Measurements from ENCODE around the gene AHI1.

Gene AHI1

DNA sequence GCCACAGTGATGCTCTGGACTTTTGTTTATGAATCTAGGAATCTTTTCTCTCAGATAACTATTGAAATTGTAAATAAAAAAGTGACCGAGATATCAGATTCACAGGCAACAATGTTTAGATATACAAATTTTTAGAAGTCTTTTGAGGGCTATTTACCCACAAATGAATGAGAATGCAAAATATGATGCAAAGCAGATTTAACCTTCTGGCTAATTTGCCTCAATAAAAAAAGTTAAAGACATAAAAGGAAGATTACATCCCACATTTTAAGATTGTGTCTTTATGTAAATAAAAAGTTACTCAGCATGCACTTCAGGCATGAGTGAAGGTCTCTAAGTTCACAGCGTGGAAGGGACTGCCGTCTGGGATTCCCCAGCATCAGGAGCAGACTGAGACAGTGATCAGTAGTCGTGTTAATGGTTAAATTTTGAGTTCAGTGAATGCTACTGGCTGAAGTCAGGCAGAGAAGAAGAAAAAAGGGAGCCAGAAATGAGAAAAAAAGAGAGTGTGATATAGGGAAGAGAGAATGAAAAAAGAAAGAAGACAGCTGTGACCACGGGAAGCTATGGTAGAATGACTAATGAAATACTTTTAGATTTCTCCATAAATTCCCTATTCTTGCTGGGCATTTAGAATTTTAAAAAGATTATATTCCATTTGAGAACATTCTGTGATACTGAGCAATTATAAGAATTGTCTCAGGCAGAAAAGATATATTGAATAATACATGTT is 222.8 kb downstream of the AHI1 start:
- H3K4me3 ChIP-seq (ENCODE audit: low read depth in 1 of 2, low read length in 1 of 2): no peak overlapping the region
- no peak overlapping the region for H3K27ac ChIP-seq
- H3K27me3 ChIP-seq: no peaks in the 10 kb centered on the region
- H3K4me1 ChIP-seq (ENCODE audit: control insufficient read depth in 1 of 2, insufficient read depth in 1 of 2, low read depth in 1 of 2, low read length in 1 of 2): peaks cover 13 to 24% of the 10 kb centered on the region in 2 experiments
- H3K36me3 ChIP-seq: no peaks in the 10 kb centered on the region
- TF ChIP-seq, protein P1, sequence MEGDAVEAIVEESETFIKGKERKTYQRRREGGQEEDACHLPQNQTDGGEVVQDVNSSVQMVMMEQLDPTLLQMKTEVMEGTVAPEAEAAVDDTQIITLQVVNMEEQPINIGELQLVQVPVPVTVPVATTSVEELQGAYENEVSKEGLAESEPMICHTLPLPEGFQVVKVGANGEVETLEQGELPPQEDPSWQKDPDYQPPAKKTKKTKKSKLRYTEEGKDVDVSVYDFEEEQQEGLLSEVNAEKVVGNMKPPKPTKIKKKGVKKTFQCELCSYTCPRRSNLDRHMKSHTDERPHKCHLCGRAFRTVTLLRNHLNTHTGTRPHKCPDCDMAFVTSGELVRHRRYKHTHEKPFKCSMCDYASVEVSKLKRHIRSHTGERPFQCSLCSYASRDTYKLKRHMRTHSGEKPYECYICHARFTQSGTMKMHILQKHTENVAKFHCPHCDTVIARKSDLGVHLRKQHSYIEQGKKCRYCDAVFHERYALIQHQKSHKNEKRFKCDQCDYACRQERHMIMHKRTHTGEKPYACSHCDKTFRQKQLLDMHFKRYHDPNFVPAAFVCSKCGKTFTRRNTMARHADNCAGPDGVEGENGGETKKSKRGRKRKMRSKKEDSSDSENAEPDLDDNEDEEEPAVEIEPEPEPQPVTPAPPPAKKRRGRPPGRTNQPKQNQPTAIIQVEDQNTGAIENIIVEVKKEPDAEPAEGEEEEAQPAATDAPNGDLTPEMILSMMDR (IDR thresholded peaks at IDR 0.05): no peak
- no peaks in the 10 kb centered on the region for H3K9me3 ChIP-seq

- Histone ChIP-seq H3K4me1 (ENCODE audit: control insufficient read depth in 1 of 2, insufficient read depth in 1 of 2, low read depth in 1 of 2, low read length in 1 of 2) (peaks cover 13 to 24% of the 10 kb centered on the region in 2 experiments), H3K36me3 (no peaks in the 10 kb centered on the region), H3K4me3 (ENCODE audit: low read depth in 1 of 2, low read length in 1 of 2) (no peak overlapping the region), H3K27ac (no peak overlapping the region), H3K9me3 (no peaks in the 10 kb centered on the region), H3K27me3 (no peaks in the 10 kb centered on the region)
- TF ChIP-seq, protein P1 (IDR thresholded peaks at IDR 0.05): no peak
These were observed 225.9 kb downstream of the AHI1 start for GRCh38 chr6:135271626-135272025.

DNA sequence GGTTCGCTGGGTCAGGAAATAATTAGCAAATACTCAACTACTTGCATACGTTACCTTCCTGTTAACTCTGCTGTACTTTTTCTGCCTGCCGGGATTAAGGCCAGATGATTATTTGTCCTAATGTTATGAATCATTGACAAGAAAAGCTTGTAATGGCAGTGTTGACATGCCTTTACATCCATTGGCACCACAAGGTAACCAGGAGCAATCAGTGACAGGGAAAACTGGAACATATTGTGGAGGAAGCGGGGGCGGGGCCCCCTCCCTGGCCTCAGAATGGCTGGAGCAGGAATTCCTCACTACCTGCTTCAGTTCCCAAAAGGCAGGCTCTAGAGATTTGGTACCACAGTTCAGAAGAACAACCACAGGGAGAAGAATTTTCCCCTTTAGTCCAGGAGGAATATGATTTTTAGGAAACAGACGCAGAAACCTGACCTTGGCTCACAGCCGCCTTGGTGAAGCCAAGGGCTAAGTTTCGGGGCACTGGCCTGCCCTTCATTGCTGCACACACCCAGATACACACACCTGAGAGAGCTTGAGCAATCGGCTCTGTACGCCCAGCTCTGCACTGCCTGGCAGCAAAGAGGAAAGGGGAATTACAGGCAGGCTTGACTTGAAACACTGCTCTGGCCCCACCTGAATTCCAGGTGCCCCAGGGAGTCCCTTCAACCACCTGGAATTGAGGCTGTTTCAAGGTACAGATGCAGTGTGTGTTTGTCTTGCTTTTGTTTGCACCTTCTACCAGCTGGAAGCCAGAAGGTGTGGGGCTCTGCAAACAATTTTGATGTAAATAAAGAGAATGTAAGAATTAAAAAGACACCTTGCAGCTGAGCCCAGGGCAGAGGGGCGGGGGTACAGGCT is 226.6 kb downstream of the AHI1 start:
- H3K27me3 ChIP-seq: no peaks in the 10 kb centered on the region
- TF ChIP-seq, protein P1 (IDR thresholded peaks at IDR 0.05): no peak
- peaks cover 13 to 24% of the 10 kb centered on the region in 2 experiments for H3K4me1 ChIP-seq (ENCODE audit: control insufficient read depth in 1 of 2, insufficient read depth in 1 of 2, low read depth in 1 of 2, low read length in 1 of 2)
- no peaks in the 10 kb centered on the region for H3K36me3 ChIP-seq
- peak overlapping the region; percentile 56 for H3K27ac ChIP-seq
- H3K9me3 ChIP-seq: no peaks in the 10 kb centered on the region
- peak overlapping the region in 1 of 2 experiments; percentile 32 for H3K4me3 ChIP-seq (ENCODE audit: low read depth in 1 of 2, low read length in 1 of 2)

DNA sequence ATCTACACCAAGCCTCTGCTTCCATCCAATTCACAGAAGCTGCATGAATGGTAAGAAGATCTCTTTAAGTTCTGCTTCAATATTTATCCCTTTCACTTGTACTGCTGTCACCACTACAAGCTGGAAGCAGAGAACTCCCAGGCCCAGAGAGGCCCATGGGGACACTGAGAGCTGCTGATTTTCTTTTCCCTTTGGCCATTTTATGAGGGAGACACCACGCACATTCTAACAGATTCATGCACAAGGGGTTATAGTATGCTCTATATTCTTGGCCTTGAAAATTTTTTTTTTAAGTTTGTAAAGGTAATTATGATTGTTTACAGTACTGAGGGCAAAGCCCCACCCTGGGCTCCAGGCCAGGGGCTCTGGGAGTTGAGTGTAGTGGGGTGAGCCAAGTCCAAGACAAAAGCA is 228.1 kb downstream of the AHI1 start:
- H3K36me3 ChIP-seq: no peaks in the 10 kb centered on the region
- TF ChIP-seq, protein P1 (IDR thresholded peaks at IDR 0.05): no peak
- no peaks in the 10 kb centered on the region for H3K27me3 ChIP-seq
- H3K4me1 ChIP-seq (ENCODE audit: control insufficient read depth in 1 of 2, insufficient read depth in 1 of 2, low read depth in 1 of 2, low read length in 1 of 2): peaks cover 13 to 19% of the 10 kb centered on the region in 2 experiments
- no peaks in the 10 kb centered on the region for H3K9me3 ChIP-seq
- H3K27ac ChIP-seq: no peak overlapping the region
- no peak overlapping the region for H3K4me3 ChIP-seq (ENCODE audit: low read depth in 1 of 2, low read length in 1 of 2)

GRCh38 chr6:135268740-135269139 is 228.8 kb downstream of the AHI1 start:
- H3K36me3 ChIP-seq: no peaks in the 10 kb centered on the region
- H3K9me3 ChIP-seq: no peaks in the 10 kb centered on the region
- no peak overlapping the region for H3K27ac ChIP-seq
- no peak overlapping the region for H3K4me3 ChIP-seq (ENCODE audit: low read depth in 1 of 2, low read length in 1 of 2)
- H3K27me3 ChIP-seq: no peaks in the 10 kb centered on the region
- TF ChIP-seq, protein P1 (IDR thresholded peaks at IDR 0.05): no peak
- peaks cover 13 to 19% of the 10 kb centered on the region in 2 experiments for H3K4me1 ChIP-seq (ENCODE audit: control insufficient read depth in 1 of 2, insufficient read depth in 1 of 2, low read depth in 1 of 2, low read length in 1 of 2)
